KMS-11 (cell line): ENCODE results near the gene PDE6H.

Experiments used
- H2AFZ ChIP-seq: fragments of 200-600 bp; sonication (generic); 2 replicates; pipeline ENCODE4 v1.6.1; 2016; ENCODE audit warnings: antibody characterized with exemption, mixed run types, low read depth
- H3K27ac ChIP-seq: fragments of 200-600 bp; sonication (generic); 2 replicates; pipeline ENCODE4 v1.6.1; 2016; ENCODE audit warnings: mild to moderate bottlenecking, mixed run types
- H3K27me3 ChIP-seq: fragments of 200-600 bp; sonication (generic); 2 replicates; pipeline ENCODE4 v1.6.1; 2017; ENCODE audit warnings: mild to moderate bottlenecking, low read depth, mixed run types, moderate library complexity; ENCODE audit not compliant: insufficient read depth
- H3K36me3 ChIP-seq: fragments of 200-600 bp; sonication (generic); 2 replicates; pipeline ENCODE4 v1.6.1; 2017; ENCODE audit warnings: mild to moderate bottlenecking, mixed run types; ENCODE audit not compliant: insufficient read depth
- H3K4me1 ChIP-seq: fragments of 200-600 bp; sonication (generic); 2 replicates; pipeline ENCODE4 v1.6.1; 2016; ENCODE audit warnings: mild to moderate bottlenecking, low read depth, mixed run types; ENCODE audit not compliant: poor library complexity, severe bottlenecking
- H3K4me2 ChIP-seq: fragments of 200-600 bp; sonication (generic); 2 replicates; pipeline ENCODE4 v1.7.0; 2016; ENCODE audit warnings: mild to moderate bottlenecking, mixed run types
- H3K4me3 ChIP-seq: fragments of 200-600 bp; sonication (generic); IDR thresholded peaks from 2 replicates; pipeline ENCODE4 v1.6.1; 2017; ENCODE audit warnings: low read depth, low read length, mixed read lengths; ENCODE audit not compliant: insufficient read depth
- H3K79me2 ChIP-seq: fragments of 200-600 bp; sonication (generic); 2 replicates; pipeline ENCODE4 v1.6.1; 2016; ENCODE audit warnings: low read depth, mixed run types; ENCODE audit not compliant: insufficient read depth
- H3K9ac ChIP-seq: fragments of 200-600 bp; sonication (generic); 2 replicates; pipeline ENCODE4 v1.6.1; 2016; ENCODE audit warnings: mild to moderate bottlenecking, mixed run types
- H4K20me1 ChIP-seq: fragments of 200-600 bp; sonication (generic); 2 replicates; pipeline ENCODE4 v1.6.1; 2016; ENCODE audit warnings: mild to moderate bottlenecking, mixed run types; ENCODE audit not compliant: insufficient read depth
- TF ChIP-seq, protein P1 (sequence below): fragments of 200-600 bp; sonication (generic); conservative IDR thresholded peaks from 2 replicates; pipeline ENCODE4 v1.6.1; 2017; ENCODE audit warnings: low read depth, mild to moderate bottlenecking, antibody characterized with exemption, low read length, moderate library complexity, mixed read lengths

Gene PDE6H

DNA sequence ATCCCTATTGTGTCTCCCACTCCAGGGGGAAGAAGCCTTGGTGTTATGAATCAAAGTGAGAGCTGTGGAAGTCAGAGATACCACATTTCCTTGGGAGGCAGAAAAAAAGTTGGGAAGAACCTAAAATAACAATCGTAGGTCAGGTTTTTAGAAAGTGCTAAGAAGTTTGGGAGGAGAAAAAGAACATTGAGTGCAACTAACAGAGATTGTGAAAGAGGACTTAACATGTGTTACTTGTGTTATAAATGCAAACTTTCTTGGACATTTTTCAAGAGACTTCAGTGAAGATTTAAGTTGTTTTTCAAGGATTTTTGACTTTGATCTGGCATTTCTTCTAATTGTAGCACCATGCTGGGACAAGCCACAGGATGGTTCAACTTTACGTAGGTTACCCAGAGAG, 26.7 kb upstream of the PDE6H start:
- H2AFZ ChIP-seq = no peak overlapping the region
- no peak overlapping the region for H3K27ac ChIP-seq
- H3K79me2 ChIP-seq = no peaks in the 10 kb centered on the region
- TF ChIP-seq, protein P1, sequence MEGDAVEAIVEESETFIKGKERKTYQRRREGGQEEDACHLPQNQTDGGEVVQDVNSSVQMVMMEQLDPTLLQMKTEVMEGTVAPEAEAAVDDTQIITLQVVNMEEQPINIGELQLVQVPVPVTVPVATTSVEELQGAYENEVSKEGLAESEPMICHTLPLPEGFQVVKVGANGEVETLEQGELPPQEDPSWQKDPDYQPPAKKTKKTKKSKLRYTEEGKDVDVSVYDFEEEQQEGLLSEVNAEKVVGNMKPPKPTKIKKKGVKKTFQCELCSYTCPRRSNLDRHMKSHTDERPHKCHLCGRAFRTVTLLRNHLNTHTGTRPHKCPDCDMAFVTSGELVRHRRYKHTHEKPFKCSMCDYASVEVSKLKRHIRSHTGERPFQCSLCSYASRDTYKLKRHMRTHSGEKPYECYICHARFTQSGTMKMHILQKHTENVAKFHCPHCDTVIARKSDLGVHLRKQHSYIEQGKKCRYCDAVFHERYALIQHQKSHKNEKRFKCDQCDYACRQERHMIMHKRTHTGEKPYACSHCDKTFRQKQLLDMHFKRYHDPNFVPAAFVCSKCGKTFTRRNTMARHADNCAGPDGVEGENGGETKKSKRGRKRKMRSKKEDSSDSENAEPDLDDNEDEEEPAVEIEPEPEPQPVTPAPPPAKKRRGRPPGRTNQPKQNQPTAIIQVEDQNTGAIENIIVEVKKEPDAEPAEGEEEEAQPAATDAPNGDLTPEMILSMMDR = no peak
- no peak overlapping the region for H3K4me3 ChIP-seq
- H4K20me1 ChIP-seq = no peaks in the 10 kb centered on the region
- no peak overlapping the region for H3K4me2 ChIP-seq
- no peak overlapping the region for H3K9ac ChIP-seq
- no peaks in the 10 kb centered on the region for H3K36me3 ChIP-seq
- peaks cover 20% of the 10 kb centered on the region for H3K4me1 ChIP-seq
- H3K27me3 ChIP-seq = no peaks in the 10 kb centered on the region

DNA sequence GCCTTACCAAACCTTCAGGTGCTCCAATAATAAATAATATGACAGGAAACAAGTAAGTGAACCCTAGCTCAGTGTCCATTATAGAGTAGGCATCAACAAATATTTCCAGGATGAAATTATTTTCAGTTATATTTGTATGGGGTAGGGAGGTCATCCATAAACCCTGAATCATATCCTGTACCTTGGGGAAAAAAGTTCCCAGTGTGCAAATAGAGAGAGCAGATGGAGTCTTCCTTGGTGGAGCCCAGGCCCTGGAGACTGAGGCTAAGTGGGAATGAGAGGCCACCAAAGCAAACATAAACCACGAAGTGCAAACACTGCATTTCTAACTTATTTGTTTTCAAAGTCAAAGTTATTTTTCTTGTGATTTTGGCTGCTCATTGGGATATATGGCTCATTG, 26.0 kb upstream of the PDE6H start:
- Histone ChIP-seq H3K36me3 (no peaks in the 10 kb centered on the region), H3K27me3 (no peaks in the 10 kb centered on the region), H3K4me3 (no peak overlapping the region), H4K20me1 (no peaks in the 10 kb centered on the region), H2AFZ (no peak overlapping the region), H3K4me2 (no peak overlapping the region), H3K9ac (no peak overlapping the region), H3K79me2 (no peaks in the 10 kb centered on the region), H3K27ac (no peak overlapping the region), H3K4me1 (peaks cover 20% of the 10 kb centered on the region)
- TF ChIP-seq, protein P1 = no peak

- Histone ChIP-seq H3K9ac (peak overlapping the region; percentile 19; the same call in 1 of the 2 replicates), H3K4me2 (peak overlapping the region; percentile 52)
These were observed 24.2 kb upstream of the PDE6H start for GRCh38 chr12:14948672-14949071.

DNA sequence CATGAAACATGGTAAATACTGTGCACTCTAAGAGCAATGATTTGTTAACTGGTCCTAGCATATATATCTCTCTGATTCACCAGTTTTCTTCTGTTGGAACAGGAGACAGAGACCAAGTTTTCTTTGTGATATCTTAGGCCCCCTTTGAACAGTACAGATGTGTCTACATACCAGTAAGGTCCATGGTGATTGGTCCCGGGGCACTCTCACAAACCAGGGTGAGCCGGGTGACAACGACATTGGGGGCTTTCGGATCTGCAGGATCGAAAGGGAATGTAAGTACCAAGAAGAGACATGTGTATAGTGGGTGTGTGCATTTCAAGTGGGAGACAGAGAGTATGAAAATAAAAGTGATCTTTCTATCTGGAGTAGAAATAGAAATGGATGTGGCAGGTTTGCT, 23.2 kb upstream of the PDE6H start:
- no peak overlapping the region for H3K4me3 ChIP-seq
- no peak overlapping the region for H3K27ac ChIP-seq
- no peak overlapping the region for H3K4me2 ChIP-seq
- H2AFZ ChIP-seq = no peak overlapping the region
- H3K4me1 ChIP-seq = peaks cover 20% of the 10 kb centered on the region
- TF ChIP-seq, protein P1 = no peak
- no peaks in the 10 kb centered on the region for H4K20me1 ChIP-seq
- H3K36me3 ChIP-seq = no peaks in the 10 kb centered on the region
- no peak overlapping the region for H3K9ac ChIP-seq
- no peaks in the 10 kb centered on the region for H3K79me2 ChIP-seq
- no peaks in the 10 kb centered on the region for H3K27me3 ChIP-seq

More at GRCh38 chr12:14948672-14949071, 24.2 kb upstream of the PDE6H start:
- Histone ChIP-seq H3K79me2 (no peaks in the 10 kb centered on the region), H3K36me3 (no peaks in the 10 kb centered on the region), H2AFZ (peak overlapping the region; percentile 83), H3K27ac (peak overlapping the region; percentile 49; the same call in 1 of the 2 replicates), H3K27me3 (no peaks in the 10 kb centered on the region), H3K4me3 (no peak overlapping the region), H3K4me1 (peaks cover 20% of the 10 kb centered on the region), H4K20me1 (no peaks in the 10 kb centered on the region)
- TF ChIP-seq, protein P1 = no peak
